Kidney capillary endothelial cell (primary cell): ENCODE results near the gene PHF11.
"Not testable (repeated sequence)": the region's sequence is repeated elsewhere in the genome, so short reads cannot be mapped to it uniquely, and the experiment has no call there.

Experiments
- DNase-seq: peaks from one replicate; pipeline ENCODE4 v3.0.0-alpha.2; 2018; ENCODE audit warnings: low spot score

PHF11 gene

GRCh38 chr13:49546561-49546960, 50.8 kb downstream of the PHF11 start:
- DNase-seq, result no peak

- no peak for DNase-seq
Observed at GRCh38 chr13:49549289-49549688, 53.5 kb downstream of the PHF11 start.

GRCh38 chr13:49550942-49551644, 55.3 kb downstream of the PHF11 start:
- no peak for DNase-seq

- no peak for DNase-seq
Observed at GRCh38 chr13:49553888-49554287, 58.1 kb downstream of the PHF11 start.

- no peak for DNase-seq
Observed at GRCh38 chr13:49554387-49554786, 58.6 kb downstream of the PHF11 start.

- DNase-seq, result no peak
Observed at GRCh38 chr13:49559006-49559405, 63.3 kb downstream of the PHF11 start.

- DNase-seq, result no peak
Observed at GRCh38 chr13:49560270-49561061, 64.7 kb downstream of the PHF11 start.

GRCh38 chr13:49561062-49561410, 65.3 kb downstream of the PHF11 start:
- no peak for DNase-seq

GRCh38 chr13:49563516-49563915, 67.8 kb downstream of the PHF11 start:
- no peak for DNase-seq

GRCh38 chr13:49565461-49565860, 69.7 kb downstream of the PHF11 start:
- not testable (repeated sequence) for DNase-seq

- DNase-seq, result no peak
Observed at GRCh38 chr13:49566461-49566860, 70.7 kb downstream of the PHF11 start.

- DNase-seq, result no peak
Observed at GRCh38 chr13:49567491-49567890, 71.7 kb downstream of the PHF11 start.

GRCh38 chr13:49569993-49570689, 74.4 kb downstream of the PHF11 start:
- no peak for DNase-seq

GRCh38 chr13:49571299-49572240, 75.8 kb downstream of the PHF11 start:
- no peak for DNase-seq
